GM19463 (cell line): ENCODE results near the gene GOLGA6L7.
"Not testable (repeated sequence)": the region's sequence is repeated elsewhere in the genome, so short reads cannot be mapped to it uniquely, and the experiment has no call there.

ENCODE experiments used
- ATAC-seq: cut with Tn5 transposase; IDR thresholded peaks from one replicate; pipeline ENCODE4 v1.9.1; 2021; ENCODE audit warnings: mild to moderate bottlenecking, moderate library complexity; ENCODE audit not compliant: unreplicated experiment

Gene GOLGA6L7, protein sequence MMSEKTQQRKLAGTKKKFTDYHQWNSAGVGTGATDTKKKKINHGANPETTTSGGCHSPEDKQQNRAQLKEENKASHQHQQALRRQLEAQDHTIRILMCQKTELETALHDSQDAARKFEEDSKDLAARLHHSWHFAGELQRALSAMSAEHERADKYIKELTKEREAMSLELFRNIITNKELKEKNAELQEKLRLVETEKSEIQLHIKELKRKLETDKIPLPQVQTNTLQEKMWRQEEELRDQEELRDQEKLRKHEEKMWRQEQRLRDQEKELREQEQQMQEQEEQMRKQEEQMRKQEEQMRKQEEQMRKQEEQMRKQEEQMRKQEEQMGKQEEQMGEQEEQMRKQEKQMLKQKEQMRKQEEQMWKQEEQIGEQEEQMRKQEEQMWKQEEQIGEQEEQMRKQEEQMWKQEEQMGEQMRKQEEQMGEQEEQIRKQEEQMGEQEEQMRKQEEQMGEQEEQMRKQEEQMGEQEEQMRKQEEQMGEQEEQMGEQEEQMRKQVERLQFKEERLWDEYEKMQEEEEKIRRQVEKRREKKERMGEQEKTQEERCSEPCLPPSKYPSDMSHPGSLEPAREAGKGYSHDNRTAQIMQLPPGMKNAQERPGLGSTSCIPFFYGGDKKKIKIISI

GRCh38 chr15:28848521-28848920 is at the start of gene GOLGA6L7:
TSS of gene GOLGA6L7 (minus strand) at chr15:28848644. CDS start at chr15:28848549, 95 bp downstream.
- ATAC-seq = not testable (repeated sequence)

DNA sequence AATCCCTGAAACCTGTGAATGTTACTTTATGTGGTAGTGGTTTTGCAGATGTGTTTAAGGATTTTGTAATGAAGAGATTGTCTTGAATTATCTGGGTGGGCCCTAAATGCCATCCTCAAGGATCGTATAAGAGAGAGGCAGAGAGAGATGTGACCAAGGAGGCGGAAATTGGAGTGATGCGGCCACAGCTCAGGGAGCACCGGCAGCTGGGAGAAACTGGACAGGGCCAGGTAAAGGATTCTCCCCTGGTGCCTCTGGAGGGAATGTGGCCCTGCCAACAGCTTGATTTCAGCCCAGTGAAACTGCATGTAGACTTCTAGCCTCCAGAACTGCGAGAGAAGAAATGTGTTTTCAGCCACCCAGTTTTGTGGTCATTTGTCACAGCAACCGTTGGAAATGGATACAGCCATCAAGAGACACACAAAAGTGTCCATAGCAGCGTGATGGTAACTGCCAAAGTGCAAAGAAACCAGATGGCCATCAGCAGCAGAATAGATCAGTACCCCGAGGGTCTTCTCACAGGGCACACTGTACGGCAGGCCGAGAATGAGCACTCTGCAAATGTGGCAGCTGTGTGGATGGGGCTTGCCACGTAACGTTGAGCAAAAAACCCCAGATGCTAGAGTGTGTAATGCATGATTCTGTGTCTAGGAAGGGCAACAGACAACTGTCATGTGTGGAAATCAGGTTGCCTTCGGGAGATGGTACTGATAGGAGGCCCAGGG is 49.6 kb upstream of the GOLGA6L7 start:
- ATAC-seq = no peak

GRCh38 chr15:28896951-28897350 is 48.5 kb upstream of the GOLGA6L7 start:
- no peak for ATAC-seq

DNA sequence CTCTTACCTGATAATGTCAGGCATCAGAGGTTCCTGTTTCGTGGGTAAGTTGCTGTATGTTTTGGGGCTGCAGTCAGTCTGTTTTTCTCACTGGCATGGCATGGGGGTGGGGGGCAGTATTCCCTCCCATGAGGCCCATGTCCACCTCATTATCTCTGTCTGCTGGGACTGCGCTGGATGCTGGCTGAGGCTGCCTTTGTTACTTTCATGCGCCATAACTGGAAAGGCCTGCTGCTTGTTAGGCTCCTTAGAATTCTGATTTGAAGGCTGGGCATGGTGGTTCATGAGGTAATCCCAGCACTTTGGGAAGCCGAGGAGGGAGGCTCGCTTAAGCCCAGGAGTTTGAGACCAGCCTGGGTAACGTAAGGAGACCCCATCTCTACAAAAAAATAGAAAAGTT is 47.1 kb upstream of the GOLGA6L7 start:
- ATAC-seq = no peak

GRCh38 chr15:28895146-28895545 is 46.7 kb upstream of the GOLGA6L7 start:
- no peak for ATAC-seq

- ATAC-seq = no peak
These were observed 46.2 kb upstream of the GOLGA6L7 start for GRCh38 chr15:28894631-28895030.

DNA sequence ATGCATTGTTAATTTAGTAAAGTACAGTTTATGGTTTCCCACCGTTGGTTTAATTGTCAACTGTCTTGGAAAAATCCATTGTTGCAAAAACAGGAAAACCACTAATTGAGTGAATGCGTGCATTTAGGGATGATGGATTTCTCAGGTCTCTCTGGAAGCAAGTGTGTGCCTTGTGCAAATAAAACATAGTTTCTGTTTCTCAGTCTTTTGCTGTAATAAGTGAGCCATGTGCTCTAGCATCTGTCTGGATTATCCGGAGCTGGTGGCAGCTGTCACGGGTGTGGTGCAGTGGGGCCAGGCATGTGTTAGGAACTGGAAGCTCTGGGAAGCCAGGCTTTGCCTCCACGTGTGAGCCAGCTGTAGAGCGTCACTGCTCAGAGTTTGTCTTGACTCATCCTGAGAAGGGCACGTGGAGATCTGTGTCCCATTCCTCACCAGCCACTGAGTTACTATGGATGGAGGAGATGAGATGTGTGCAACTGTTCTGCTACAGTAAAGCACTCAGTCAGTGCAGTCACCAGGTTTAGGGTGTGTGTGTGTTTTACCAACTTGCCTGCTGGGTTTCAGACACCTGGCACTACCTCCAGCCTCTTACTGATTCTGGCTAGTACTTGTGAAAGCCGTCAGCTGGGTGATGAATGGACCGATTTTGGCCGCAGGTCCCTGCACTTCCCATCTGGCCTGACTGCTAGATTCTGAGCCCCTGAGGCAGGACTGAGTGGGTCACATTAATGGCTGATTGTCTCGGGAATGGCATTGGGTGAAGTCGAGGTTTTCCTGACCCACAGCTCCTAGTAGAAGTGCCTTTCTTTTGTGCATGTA is 44.6 kb upstream of the GOLGA6L7 start:
- ATAC-seq = no peak

GRCh38 chr15:28891588-28891987 is 43.1 kb upstream of the GOLGA6L7 start:
- ATAC-seq = no peak

- no peak for ATAC-seq
These were observed 42.5 kb upstream of the GOLGA6L7 start for GRCh38 chr15:28890711-28891495.

DNA sequence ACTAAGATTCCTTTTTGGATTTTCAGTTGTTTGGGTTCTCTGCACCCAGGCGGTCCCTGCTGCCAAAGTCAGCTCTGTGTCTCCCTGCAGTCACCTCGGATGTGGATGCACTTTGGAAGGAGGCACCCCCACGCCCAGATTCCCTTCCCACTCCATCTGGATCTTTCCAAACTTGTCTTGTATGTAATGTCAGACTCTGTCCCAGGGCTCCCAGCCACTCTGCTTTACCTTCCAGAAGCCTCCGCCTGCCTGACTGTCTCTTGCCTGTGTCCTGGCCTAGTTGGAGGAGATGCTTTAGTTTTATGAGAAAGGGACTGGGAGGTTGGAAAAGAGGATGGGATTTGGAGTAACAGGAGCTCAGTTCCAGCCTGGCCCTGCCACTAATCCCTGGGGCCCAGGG is 41.8 kb upstream of the GOLGA6L7 start:
- not testable (repeated sequence) for ATAC-seq

DNA sequence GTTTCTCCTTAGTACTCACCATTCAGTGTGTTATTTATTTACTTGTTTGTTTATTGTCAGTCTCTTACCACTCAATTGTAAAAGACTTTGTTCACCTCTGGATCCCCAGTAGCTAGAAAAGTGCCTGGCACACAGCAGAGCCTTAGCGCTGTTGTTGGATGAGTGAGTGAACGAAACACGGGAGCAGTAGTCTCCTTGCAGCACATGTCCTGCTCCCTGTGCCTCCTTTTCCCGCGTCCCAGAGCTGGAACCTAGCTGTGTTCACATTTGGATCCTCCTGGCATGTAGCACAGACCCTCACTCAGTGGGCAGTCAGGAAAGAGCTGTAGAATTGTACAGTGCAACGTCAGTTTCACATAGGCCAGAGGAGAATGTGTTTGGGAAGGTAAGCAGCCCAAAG is 41.4 kb upstream of the GOLGA6L7 start:
- not testable (repeated sequence) for ATAC-seq

DNA sequence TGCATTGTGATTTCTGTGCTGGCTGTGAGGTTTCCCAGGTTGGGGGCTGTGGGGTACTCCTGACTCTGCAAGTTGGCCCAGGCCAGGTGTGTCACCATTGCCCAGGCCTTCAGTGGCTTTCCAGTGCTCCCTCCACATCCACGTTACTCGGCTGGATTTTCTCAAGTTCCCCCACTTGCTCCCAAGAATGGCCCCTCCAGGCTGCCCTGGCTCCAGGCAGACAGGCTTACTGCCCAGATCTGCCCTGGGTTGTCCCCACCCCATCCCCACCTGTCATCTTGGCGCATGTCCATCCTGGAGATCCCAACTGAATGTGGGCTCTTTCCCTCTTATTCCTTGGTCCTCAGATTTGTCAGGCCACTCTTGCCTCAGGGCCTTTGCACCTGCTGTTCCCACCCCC is 40.9 kb upstream of the GOLGA6L7 start:
- no peak for ATAC-seq

DNA sequence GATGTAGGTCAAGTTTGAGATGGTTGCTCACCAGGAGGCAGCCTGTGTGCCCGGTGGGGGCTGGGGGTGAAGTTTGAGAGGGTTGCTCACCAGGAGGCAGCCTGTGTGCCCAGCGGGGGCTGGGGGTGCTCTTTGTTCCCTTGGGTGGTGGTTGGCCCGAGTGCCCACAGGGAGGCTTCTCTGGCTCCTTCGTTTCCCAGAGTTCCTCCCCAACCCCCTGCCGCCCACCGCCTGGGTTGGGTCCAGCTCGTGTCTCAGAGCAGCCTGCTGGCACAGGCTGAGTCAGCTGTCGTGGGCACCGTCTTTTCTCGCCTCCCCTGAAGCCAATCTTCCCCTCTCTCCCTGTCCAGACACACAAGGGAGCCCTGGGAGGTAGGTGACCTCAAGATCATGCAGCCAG is 40.5 kb upstream of the GOLGA6L7 start:
- no peak for ATAC-seq

GRCh38 chr15:28888302-28888894 is 40.0 kb upstream of the GOLGA6L7 start:
- no peak for ATAC-seq

DNA sequence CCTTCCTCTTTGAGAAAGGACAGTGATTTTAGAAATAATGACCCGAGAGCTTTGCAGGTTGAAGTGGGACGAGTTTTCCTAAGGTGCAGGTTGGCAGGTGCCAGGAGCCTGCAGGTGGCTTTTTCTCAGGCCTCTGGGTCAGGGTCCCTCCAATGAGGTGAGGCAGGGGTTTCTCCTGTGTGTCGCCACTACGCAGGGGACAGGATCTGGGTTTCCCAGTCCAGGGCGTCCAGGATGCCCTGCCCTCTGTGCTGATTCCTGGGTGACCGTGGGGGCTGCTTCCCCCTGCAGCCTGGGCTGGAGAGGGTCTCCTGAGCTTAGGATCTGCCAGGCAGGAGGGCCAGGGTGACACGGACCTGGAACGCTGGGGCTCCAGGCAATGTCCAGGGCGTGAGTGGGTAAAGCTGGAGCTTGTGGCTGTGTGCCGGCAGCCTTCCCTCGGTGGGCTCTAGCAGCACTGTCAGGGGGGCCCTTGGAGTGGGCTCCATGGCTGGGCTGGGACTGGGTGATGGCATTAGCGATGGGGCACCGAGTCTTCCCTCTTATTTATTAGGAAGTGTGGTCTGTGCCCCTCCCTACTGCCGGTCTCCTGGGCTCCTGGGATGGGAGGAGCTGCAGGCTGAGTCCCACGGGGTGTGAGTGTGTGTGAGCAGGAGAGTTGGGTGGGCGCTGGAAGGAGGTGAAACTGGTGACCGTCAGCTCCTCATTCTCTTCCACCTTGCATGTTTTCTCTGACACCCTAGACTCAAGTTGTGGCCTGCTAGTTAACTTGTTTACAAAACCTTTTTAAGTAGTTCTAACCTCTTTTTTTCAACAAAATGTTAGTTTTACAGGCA is 39.1 kb upstream of the GOLGA6L7 start:
- ATAC-seq = no peak

DNA sequence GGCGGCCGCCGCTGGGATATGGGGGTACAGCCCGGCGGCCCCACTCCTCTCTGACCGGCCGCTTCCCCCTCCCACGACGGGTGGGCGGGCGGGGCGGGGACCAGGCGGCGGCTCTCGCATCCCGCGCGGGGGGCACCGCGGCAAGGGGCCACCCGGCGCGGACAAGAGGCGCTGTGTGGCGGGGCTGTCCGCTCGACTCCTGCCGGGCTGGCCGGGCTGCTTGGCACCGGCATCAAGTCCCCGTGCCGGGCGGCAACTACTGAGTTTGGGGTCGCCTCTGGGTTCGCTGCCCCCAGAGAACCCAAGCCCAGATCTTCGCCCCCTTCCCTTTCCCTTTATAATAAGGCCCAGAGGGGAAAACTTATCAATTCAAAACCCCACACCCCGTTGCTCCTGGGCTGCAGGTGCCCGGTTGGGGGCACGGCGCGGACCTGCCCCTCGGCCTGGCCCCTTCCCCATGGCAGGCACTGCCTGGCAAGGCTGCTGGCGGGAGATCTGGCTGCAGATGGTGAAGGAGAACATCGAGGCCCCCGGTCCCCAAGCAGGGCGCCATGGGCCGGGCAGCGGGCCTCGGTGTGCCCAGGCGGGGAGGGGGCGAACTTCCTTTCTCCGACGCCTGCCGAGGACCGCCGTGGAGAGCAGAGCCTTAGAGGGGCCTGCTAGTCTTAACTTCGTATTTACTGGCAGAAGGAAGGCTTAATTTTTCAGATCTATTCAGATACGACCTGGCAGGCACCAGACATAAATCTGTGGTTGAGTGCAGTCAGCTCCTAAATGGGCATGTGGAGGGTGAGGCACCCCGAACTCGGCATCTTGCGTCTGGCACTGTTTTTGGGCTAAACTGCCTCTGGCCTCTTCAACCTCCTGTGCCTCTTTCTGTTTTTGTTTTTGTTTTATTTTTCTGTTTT is 38.2 kb upstream of the GOLGA6L7 start:
- ATAC-seq = no peak

DNA sequence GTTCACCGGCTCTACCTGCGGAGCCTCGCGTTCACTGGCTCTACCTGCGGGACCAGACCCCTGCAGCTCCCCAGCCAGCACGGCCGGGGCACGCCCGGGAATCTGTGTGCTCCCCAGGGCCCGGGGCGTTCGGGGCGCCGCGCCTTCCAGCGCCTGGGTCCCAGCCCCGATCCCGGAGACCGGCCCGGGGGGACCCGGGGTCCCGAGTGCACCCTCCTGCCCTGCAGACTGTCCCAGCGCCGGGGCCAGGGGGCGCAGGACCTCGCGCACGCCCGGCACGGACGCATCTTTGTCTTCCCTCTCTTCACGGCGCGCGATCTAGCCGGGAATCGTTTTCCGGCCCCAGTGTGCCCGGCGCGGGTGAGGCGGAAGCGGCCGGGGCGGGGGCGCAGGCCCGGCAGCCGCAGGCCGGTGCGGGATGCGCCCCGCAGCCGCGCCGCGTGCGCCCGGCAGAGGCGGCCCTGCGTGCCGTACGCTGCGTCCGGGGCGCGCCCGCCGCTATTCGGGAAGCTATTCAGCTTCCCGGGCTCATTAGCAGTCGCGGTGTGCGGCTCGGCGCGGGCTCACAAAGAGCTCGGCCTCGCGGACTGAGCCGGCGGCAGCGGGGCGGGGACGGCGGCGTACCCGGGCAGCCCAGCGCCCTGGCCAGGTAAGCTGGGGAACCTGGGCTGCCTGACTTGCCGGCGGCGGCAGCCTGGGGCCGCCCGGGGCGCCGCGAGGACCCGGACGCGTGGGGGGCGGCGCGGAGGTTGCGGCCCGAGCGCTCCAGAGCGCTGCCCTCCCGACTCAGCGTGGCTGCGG is 37.4 kb upstream of the GOLGA6L7 start, which contains the start of gene APBA2:
TSS of gene APBA2 (plus strand) at position 345 of the 801 bp plus-strand sequence. CDS start 167,911 bp downstream, outside the sequence.
- no peak for ATAC-seq
